GM10248 (cell line): ENCODE results near the gene WT1.

ENCODE experiments used
- CTCF ChIA-PET: fragments of 300-600 bp; sonication (Branson Sonifier 250); formaldehyde crosslinking; extraction: SDS; loops from one replicate; lab custom pipeline; 2021; ENCODE audit warnings: antibody characterized with exemption; lab: Yijun Ruan, JAX
- POLR2A ChIA-PET: fragments of 350-650 bp; sonication (Branson Sonifier 250); formaldehyde crosslinking; extraction: SDS; loops from one replicate; lab custom pipeline; 2020; ENCODE audit warnings: antibody characterized with exemption; lab: Yijun Ruan, JAX
- DNase-seq: peaks from one replicate; pipeline ENCODE4 v3.0.0; 2012; ENCODE audit errors: extremely low spot score
- TF ChIP-seq, protein P1 (sequence below): IDR thresholded peaks from 2 replicates; pipeline ENCODE4 v1.5.1; 2012; ENCODE audit warnings: mild to moderate bottlenecking, low read depth; ENCODE audit errors: extremely low read depth, missing control alignments, control extremely low read depth

Gene WT1

DNA sequence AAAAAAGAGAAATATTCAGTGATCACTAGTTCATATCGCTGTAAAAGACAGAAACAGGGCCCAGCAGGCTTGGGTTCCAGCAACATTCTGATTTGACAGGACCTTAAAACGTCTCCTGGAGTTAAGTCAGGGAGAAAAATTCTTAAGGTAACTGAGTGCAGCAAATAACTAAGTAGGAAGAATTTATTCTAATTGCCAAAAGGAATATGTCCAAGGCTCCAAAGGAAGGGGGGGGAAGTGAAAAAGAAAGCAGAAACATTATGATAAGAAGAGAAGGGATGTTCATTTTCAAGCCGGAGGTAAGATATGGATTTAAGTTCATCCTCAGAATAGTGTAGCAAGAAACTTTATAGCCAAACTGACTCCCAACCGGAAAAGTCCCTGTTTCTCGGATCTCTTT is 90.4 kb downstream of the WT1 start:
- TF ChIP-seq, protein P1, sequence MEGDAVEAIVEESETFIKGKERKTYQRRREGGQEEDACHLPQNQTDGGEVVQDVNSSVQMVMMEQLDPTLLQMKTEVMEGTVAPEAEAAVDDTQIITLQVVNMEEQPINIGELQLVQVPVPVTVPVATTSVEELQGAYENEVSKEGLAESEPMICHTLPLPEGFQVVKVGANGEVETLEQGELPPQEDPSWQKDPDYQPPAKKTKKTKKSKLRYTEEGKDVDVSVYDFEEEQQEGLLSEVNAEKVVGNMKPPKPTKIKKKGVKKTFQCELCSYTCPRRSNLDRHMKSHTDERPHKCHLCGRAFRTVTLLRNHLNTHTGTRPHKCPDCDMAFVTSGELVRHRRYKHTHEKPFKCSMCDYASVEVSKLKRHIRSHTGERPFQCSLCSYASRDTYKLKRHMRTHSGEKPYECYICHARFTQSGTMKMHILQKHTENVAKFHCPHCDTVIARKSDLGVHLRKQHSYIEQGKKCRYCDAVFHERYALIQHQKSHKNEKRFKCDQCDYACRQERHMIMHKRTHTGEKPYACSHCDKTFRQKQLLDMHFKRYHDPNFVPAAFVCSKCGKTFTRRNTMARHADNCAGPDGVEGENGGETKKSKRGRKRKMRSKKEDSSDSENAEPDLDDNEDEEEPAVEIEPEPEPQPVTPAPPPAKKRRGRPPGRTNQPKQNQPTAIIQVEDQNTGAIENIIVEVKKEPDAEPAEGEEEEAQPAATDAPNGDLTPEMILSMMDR, result no peak
- ChIA-PET POLR2A (no interaction called here), CTCF (no interaction called here)

GRCh38 chr11:32343325-32344008 is 91.9 kb downstream of the WT1 start:
- POLR2A ChIA-PET, result no interaction called here
- TF ChIP-seq, protein P1, result no peak
- CTCF ChIA-PET, result interaction anchor here (0.7 to 1.6 kb wide), 6 partner anchors 8 to 33 kb away, joined by 3 to 7 read pairs (median 4); no protein-coding TSS in a partner anchor
- DNase-seq, result no peak

More for the DNA sequence above, 90.4 kb downstream of the WT1 start:
- DNase-seq, result no peak

- ChIA-PET CTCF (interaction anchor here (1.6 to 2.0 kb wide), 2 partner anchors 8 to 19 kb away, joined by 7 to 8 read pairs; no protein-coding TSS in a partner anchor), POLR2A (no interaction called here)
- no peak for DNase-seq
- TF ChIP-seq, protein P1, result no peak
Observed at GRCh38 chr11:32341620-32342613, 93.4 kb downstream of the WT1 start.

- TF ChIP-seq, protein P1, result no peak
- DNase-seq, result no peak
- POLR2A ChIA-PET, result no interaction called here
- CTCF ChIA-PET, result interaction anchor here (0.9 to 2.8 kb wide), 5 partner anchors 10 to 318 kb away, joined by 3 to 11 read pairs (median 3); no protein-coding TSS in a partner anchor
Observed at GRCh38 chr11:32340181-32340580, 95.2 kb downstream of the WT1 start.
